Spleen (tissue), 11 donors: ENCODE results near the gene C12orf60. TPM values are rescaled to one million over a fixed set of nuclear protein-coding genes. Genes with fewer than 3 reads are reported as not detected.

Source experiments
- DNase-seq: peaks from one replicate; pipeline ENCODE4 v3.0.0-alpha.2; 2020
- H3K27ac ChIP-seq, 8 donors: fragments of 200-600 bp; sonication (generic) in 7 of 8; 1 replicate in 4 of 8; 2 replicates in 4 of 8; pipeline versions ENCODE4 v1.5.0 to v1.8.0; 2016 to 2021; ENCODE audit warnings: inconsistent platforms in 4 of 8, mild to moderate bottlenecking in 4 of 8, moderate library complexity in 1 of 8
- H3K27me3 ChIP-seq, 7 donors: fragments of 200-600 bp; sonication (generic) in 6 of 7; replicated peaks in 1 of 7; 1 replicate in 4 of 7; 2 replicates in 3 of 7; pipeline versions ENCODE4 v1.5.0 to v1.8.0; 2016 to 2021; ENCODE audit warnings: inconsistent platforms in 3 of 7, mild to moderate bottlenecking in 1 of 7
- H3K36me3 ChIP-seq, 6 donors: fragments of 200-600 bp; sonication (generic) in 5 of 6; 1 replicate in 4 of 6; 2 replicates in 2 of 6; pipeline versions ENCODE4 v1.5.0 to v1.8.0; 2016 to 2021; ENCODE audit warnings: inconsistent platforms in 2 of 6
- H3K4me1 ChIP-seq, 6 donors: fragments of 200-600 bp; sonication (generic) in 5 of 6; 1 replicate in 3 of 6; 2 replicates in 3 of 6; pipeline versions ENCODE4 v1.5.0 to v1.8.0; 2016 to 2021; ENCODE audit warnings: inconsistent platforms in 3 of 6
- H3K4me3 ChIP-seq, 8 donors: fragments of 200-600 bp; sonication (generic) in 7 of 8; 1 replicate in 4 of 8; 2 replicates in 4 of 8; pipeline versions ENCODE4 v1.5.0 to v1.8.0; 2016 to 2021; ENCODE audit warnings: inconsistent platforms in 4 of 8, mild to moderate bottlenecking in 4 of 8, moderate library complexity in 2 of 8
- H3K9me3 ChIP-seq, 8 donors: fragments of 200-600 bp; sonication (generic) in 7 of 8; 1 replicate in 4 of 8; 2 replicates in 4 of 8; pipeline versions ENCODE4 v1.5.0 to v1.8.0; 2016 to 2021; ENCODE audit warnings: inconsistent platforms in 4 of 8
- CTCF ChIP-seq, 11 experiments: fragments of 200-600 bp in 7 of 11; fragments of 450-650 bp in 4 of 11; sonication (generic) in 4 of 11; IDR thresholded peaks in 8 of 11; conservative IDR thresholded peaks in 3 of 11; 1 replicate in 7 of 11; 2 replicates in 4 of 11; pipeline versions ENCODE4 v1.4.0 to v1.8.0; 2016 to 2021; ENCODE audit warnings: antibody characterized with exemption in 11 of 11, inconsistent platforms in 4 of 11, mild to moderate bottlenecking in 1 of 11
- POLR2A ChIP-seq, 3 donors: fragments of 450-650 bp; IDR thresholded peaks; one replicate each; pipeline ENCODE4 v1.5.1; 2017; ENCODE audit warnings: antibody characterized with exemption in 3 of 3, mild to moderate bottlenecking in 1 of 3
- POLR2AphosphoS5 ChIP-seq, 3 donors: sonication (generic); formaldehyde crosslinking; IDR thresholded peaks; one replicate each; pipeline ENCODE4 v1.5.1; 2017; ENCODE audit warnings: antibody characterized with exemption in 3 of 3
- WGBS, 5 donors: extraction: QIAGEN DNeasy Blood & Tissue Kit in 3 of 5; methylation state at CpG; one replicate each; pipeline versions ENCODE4 v1.1.5 to v1.1.7; 2013 to 2018; 5-methylcytosine and 5-hydroxymethylcytosine counted together
- intact Hi-C: fragments of 100-400 bp; cut with DNase I; formaldehyde crosslinking; loops from one replicate; pipeline ENCODE4 v1.15.0; 2023; ENCODE audit warnings: low total_unique reads
- polyA plus RNA-seq, 3 donors: library from polyadenylated mRNA; stranded (reverse); fragments of 200-250 nt; gene quantifications; one replicate each; pipeline ENCODE4 v1.2.1, GENCODE V29; 2013
- total RNA-seq, 7 donors: library from RNA; depleted of rRNA in 3 of 7; stranded (reverse); fragments of >200 nt in 3 of 7; fragmentation: NEBNext Ultra II Directional in 4 of 7; extraction: Animal tissue kit (Norgen Biotek cat#: 25700) in 4 of 7; gene quantifications; one replicate each; pipeline versions ENCODE4 v1.1.0 to v1.2.1, GENCODE V29; 2016 to 2021
- donor health status: healthy with polysubstance abuse.
- donor health status: DM: no; HTN: no; CAD: no; lungs with moderate emphysema.
- donor health status: DM: no; HTN: no; CAD: no.
- donor health status: Bipolar disorder and iron deficiency.
- donor health status: healthy.
- donor health status: DM: no; HTN: no; CAD: no.
- donor health status: DM: yes; HTN: yes; CAD: no.

The C12orf60 gene
- total and polyA plus RNA-seq, 10 donors = 0.51 to 2.2 (median 1.1) TPM

DNA sequence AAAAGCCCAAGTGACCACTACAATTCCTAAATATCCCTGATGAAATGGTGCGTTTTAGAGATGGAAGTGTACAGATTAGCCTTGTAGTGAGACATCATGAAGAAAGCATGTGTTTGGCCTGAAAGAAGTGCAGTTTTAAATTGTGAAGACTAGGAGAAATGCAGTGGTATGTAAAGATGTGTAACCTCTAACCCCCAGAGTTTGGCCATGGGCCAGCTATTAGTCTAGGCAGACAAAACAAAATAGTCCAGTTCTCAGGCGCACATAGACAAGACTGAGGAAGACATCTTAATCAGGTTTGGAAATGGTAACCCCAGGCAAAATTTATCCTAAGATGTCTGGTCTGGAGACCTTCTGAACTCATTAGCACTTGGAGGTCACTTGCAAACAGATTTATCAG lies 23.6 kb upstream of the C12orf60 start:
- Histone ChIP-seq H3K27ac (no peak overlapping the region), H3K27me3 (no peaks in the 10 kb centered on the region), H3K4me1 (peaks cover 0 to 22% (median 15%) of the 10 kb centered on the region in 6 donors), H3K9me3 (no peaks in the 10 kb centered on the region), H3K4me3 (no peak overlapping the region), H3K36me3 (peaks cover 0 to 12% (median under 1%) of the 10 kb centered on the region in 6 donors)
- TF ChIP-seq POLR2AphosphoS5 (IDR thresholded peaks at IDR 0.05) (no peak), CTCF (IDR thresholded peaks at IDR 0.05 in 8 of 11, conservative IDR thresholded peaks at IDR 0.05 in 3 of 11) (no peak)
- intact Hi-C loops = no loop called here
- no peak for DNase-seq
- 89 to 96% (median 92%) methylated on average over 2 of the region's 2 CpGs for WGBS, 5 donors

GRCh38 chr12:14780859-14781258 lies 22.6 kb upstream of the C12orf60 start:
- Histone ChIP-seq H3K4me3 (no peak overlapping the region), H3K36me3 (peaks cover 0 to 23% (median 9%) of the 10 kb centered on the region in 6 donors), H3K27ac (no peak overlapping the region), H3K9me3 (no peaks in the 10 kb centered on the region), H3K4me1 (peaks cover 0 to 12% (median 7%) of the 10 kb centered on the region in 6 donors), H3K27me3 (no peaks in the 10 kb centered on the region)
- 88 to 94% (median 91%) methylated on average over 3 of the region's 3 CpGs for WGBS, 5 donors
- DNase-seq = no peak
- TF ChIP-seq POLR2AphosphoS5 (IDR thresholded peaks at IDR 0.05) (no peak), CTCF (IDR thresholded peaks at IDR 0.05 in 8 of 11, conservative IDR thresholded peaks at IDR 0.05 in 3 of 11) (no peak), POLR2A (IDR thresholded peaks at IDR 0.05) (no peak)
- intact Hi-C loops = no loop called here

- Histone ChIP-seq H3K27ac (no peak overlapping the region), H3K4me1 (peaks cover 0 to 5% (median under 1%) of the 10 kb centered on the region in 6 donors), H3K9me3 (no peaks in the 10 kb centered on the region), H3K27me3 (no peaks in the 10 kb centered on the region), H3K4me3 (no peak overlapping the region), H3K36me3 (peaks cover 0 to 30% (median 15%) of the 10 kb centered on the region in 6 donors)
- 79 to 93% (median 85%) methylated on average over 2 of the region's 2 CpGs for WGBS, 5 donors
- no peak for DNase-seq
- no peak for TF ChIP-seq POLR2A (IDR thresholded peaks at IDR 0.05)
- no peak for TF ChIP-seq POLR2AphosphoS5 (IDR thresholded peaks at IDR 0.05)
- no peak for TF ChIP-seq CTCF (IDR thresholded peaks at IDR 0.05 in 8 of 11, conservative IDR thresholded peaks at IDR 0.05 in 3 of 11)
- intact Hi-C loops = no loop called here
Measured at GRCh38 chr12:14781563-14781962, 21.9 kb upstream of the C12orf60 start.

- Histone ChIP-seq H3K9me3 (no peaks in the 10 kb centered on the region), H3K36me3 (peaks cover 7 to 42% (median 27%) of the 10 kb centered on the region in 6 donors), H3K27me3 (no peaks in the 10 kb centered on the region), H3K27ac (no peak overlapping the region), H3K4me3 (no peak overlapping the region), H3K4me1 (no peaks in the 10 kb centered on the region)
- TF ChIP-seq POLR2AphosphoS5 (IDR thresholded peaks at IDR 0.05) = no peak
- no peak for TF ChIP-seq POLR2A (IDR thresholded peaks at IDR 0.05)
- TF ChIP-seq CTCF (IDR thresholded peaks at IDR 0.05 in 8 of 11, conservative IDR thresholded peaks at IDR 0.05 in 3 of 11) = no peak
- no peak for DNase-seq
- intact Hi-C loops = no loop called here
Measured at GRCh38 chr12:14782756-14783155, 20.7 kb upstream of the C12orf60 start.
